ENCODE results near the gene SSNA1.

- no peak for TF ChIP-seq RAD21 (IDR thresholded peaks at IDR 0.05; ENCODE audit: low read depth)
- no peak for TF ChIP-seq EP300 (IDR thresholded peaks at IDR 0.05; ENCODE audit: borderline replicate concordance)
- no peak for TF ChIP-seq REST (IDR thresholded peaks at IDR 0.05; ENCODE audit: low read depth)
- no peak for TF ChIP-seq FOXM1 (IDR thresholded peaks at IDR 0.05; ENCODE audit: borderline replicate concordance, low read depth)
- TF ChIP-seq YY1 (IDR thresholded peaks at IDR 0.05; ENCODE audit: low read depth) = no peak
- no peak for TF ChIP-seq TAF1 (IDR thresholded peaks at IDR 0.05; ENCODE audit: low read depth)
- no peak for TF ChIP-seq MAX (IDR thresholded peaks at IDR 0.05)
Observed at GRCh38 chr9:137159105-137160053, 29.1 kb upstream of the SSNA1 start.

Data from Ishikawa (cell line).